Activated CD8-positive, alpha-beta memory T cell treated with anti-CD3 and anti-CD28 coated beads for 48 hours (primary cell): Measurements from ENCODE around the gene AQP5.
"Not testable (repeated sequence)": the region's sequence is repeated elsewhere in the genome, so short reads cannot be mapped to it uniquely, and the experiment has no call there.

Experiments used
- DNase-seq, 3 experiments: peaks; one replicate each; pipeline ENCODE4 v3.0.0-alpha.2; 2020; ENCODE audit warnings: low read depth in 2 of 3, low spot score in 2 of 3

Gene AQP5

DNA sequence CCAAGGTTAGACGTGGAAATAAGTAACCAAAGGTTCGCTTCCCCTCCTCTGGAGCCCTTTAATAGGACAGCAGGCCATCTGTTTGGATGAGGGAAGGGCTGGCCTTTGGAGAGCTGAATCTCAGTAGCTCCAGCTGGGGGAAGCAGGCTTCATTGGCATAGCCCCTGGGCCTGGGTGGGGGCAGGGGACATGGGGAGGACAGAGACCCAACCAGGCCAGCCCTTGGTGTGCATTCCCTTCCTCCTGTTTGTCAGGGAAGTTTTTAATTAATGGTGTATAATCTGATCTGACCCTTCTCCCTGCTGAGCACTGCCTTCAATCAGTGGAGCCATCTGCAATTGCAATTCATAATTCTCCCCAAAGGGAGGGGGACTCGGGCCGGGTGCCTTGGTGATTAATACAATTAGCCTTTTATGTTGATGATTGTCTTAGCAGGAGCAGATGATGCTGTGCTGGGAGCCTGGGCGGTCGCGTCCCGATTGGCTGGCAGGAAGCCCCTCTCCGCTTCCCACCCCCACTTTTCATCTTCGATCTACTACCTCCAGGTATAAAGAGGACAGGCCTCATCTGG, 17.4 kb downstream of the AQP5 start:
- DNase-seq = no peak

DNA sequence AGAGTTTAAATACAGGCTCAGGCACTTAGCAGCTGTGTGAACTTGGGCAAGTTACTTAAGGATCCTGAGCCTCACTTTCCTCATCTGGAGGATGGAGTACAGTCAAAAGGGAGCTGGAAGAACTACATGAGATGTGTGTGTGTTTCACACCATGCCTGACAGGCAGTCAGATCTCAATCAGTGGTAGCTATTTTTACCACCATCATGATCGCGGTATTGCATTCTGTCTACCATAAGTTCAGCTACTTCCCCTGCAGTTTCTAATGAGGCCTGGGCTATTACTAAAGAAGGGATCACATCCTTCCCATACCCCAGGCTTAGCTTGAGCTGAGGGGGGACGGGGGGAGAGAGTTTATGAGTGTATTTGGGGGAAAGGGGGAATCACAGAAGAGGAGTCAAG, 18.1 kb downstream of the AQP5 start:
- DNase-seq = no peak

DNA sequence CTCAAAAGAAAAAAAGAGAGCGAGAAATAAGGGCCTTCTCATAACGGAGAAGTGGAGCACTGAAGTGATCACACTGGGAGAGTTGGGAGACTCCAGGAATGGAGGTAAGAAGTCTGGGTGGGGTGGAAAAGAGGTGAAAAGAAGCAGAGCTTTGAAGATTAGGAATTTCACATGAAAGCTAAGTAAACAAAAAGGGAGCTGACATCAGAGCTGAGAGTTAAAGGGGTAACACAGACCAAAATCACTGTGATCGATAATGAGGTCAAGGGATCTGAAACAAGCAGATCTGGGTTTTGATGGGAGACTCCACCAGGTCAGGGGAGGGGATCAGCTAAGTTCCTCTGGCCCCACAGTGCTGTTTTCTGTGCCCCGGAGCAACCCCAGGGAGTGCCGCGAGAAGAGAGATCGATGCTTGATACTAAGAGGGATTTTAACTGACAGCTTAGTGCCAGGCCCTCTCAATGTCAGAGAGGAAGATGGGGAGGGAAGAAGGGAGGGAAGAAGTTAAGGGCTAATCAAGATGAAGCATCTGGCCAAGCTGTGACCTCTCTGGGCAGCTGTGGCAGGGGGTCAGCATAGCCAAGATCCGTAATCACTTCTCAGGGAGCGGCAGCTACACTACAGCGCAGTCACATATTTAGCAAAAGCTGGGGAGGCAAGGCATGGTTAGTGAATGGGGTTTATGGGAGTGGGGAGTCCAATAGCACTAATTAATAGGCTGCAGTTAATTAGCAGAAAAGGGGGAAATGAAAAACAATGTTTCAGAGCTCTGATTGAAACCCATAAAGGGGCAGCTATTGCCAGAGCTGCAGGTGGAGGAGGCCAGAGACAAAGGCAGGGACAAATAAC, 19.1 kb downstream of the AQP5 start:
- DNase-seq = no peak

DNA sequence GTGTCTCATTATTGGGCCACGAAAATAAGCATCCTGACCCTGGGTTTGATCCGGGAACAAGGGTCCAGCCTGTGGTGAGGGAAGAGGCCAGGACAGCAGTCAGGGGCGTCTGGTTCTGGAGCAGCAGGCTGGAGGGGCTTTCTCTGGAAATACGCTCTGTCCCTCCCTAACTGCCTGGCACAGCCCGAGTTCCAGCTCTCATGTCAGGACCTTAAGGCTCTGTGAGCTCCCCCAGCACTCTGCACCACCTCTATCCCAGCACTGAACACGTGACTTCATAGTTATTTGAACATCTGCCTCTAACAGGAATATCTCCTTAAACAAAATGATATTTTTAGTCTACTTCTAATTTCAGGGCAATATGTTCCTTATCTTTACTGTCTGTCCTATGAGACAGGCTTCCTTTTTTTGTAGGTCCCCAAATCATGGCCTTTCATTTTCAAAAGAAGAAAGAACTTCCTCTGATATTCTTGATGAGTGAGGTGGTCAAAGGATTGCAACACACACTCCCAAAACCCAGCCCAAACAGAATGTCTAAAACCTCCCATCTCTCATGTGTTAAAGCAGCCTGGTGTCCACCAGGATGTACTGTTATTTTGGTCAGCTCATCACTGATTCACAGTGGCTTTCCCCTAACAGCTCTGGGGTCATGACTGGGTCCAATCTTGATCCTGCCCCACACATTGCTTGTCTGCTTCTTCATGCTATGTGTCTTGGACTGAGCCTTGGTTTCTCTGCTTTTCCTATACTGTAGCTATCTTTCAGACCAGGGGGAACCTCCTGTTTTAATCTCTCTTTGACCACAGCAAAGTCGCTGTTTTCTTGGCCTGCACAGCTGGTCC, 20.8 kb downstream of the AQP5 start:
- no peak for DNase-seq

DNA sequence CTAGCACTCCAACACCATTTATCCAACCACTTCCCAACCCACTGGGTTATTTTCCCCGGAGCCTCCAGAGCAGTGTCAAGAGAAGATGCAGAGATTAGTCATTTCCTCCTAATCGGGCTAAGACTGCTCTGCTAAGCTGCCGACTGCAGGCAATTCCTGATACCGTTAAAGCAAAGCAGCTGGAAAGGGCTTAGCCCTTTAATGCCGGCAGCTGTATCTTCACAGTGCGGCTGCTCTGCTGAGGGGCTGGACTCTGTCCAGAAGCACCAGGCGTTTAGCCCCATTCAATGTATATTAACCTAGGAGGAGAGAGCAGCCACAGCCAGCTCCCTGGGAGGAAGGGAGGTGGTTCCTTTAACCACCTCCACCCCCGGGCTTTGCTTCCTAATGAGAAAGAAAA, 22.2 kb downstream of the AQP5 start:
- no peak for DNase-seq

DNA sequence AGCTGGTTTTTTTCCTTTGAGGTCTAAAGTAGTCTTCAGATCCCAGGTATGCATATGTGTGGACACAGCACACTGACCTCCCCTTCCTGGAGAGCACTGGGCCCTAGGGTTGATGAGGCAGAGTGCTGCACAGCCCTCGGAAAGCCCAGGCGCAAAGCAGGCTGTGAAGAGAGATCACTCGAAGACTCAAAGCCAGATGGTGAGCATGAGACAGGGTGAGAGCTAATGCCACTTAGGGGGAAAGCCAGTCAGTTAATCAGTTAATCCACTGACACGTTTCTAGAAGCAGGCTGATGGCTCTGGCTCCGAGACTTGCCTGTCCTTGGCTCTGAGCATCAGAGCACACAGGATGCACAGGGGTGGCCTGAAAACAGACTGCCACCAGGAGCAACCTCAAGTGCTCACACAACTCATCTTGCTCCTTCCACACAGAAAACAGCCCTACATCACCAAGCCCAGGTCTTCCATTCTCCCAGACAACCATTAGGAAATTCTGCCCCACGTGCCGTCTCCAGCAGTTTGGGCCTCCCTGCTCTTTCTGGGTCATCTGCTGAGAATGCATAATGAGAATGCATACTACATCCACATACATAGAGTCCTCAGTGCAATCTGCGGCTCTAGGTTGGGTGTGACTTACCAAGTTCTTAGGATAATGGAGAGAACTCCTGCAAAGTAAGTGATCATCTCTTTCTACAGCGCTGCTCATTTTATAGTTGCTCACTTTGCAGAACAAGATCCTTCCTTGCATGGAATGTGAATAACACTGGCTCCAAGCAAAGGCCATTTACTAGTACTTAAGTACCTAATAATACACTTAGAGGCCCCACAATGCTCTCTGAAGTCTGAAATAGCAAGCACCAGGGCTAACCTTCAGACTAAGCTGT, 23.0 kb downstream of the AQP5 start:
- DNase-seq = no peak

DNA sequence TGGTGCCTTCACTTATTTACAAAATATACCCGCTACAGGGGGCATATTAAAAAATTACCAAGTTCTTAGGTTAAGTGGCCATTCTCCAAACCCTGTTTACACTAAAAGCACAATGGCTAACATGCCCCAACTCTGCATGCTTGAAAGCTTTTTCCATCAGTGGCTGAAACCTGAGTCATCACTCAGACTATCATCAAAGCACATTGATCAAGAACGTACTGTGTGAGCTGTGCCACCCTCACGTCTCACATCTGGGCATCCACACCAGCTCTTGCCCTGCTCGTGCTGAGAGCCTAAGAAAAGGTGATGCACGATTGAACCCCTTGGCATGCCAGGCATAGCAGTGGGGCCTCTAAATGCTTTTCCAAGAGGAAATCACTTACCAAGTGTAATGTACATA, 24.3 kb downstream of the AQP5 start:
- DNase-seq = no peak

DNA sequence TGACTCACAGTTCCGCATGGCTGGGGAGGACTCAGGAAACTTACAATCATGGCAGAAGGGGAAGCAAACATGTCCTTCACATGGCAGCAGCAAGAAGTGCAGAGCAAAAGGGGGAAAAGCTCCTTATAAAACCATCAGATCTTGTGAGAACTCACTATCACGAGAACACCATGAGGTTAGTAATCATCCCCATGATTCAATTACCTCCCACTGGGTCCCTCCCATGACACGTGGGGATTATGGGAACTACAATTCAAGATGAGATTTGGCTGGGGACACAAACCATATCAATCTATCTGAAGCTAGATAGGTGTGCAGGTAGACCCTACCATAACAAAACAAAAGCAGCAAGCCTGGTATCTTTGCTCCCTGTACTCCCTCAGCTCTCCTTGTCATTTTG, 24.8 kb downstream of the AQP5 start:
- DNase-seq = not testable (repeated sequence)

DNA sequence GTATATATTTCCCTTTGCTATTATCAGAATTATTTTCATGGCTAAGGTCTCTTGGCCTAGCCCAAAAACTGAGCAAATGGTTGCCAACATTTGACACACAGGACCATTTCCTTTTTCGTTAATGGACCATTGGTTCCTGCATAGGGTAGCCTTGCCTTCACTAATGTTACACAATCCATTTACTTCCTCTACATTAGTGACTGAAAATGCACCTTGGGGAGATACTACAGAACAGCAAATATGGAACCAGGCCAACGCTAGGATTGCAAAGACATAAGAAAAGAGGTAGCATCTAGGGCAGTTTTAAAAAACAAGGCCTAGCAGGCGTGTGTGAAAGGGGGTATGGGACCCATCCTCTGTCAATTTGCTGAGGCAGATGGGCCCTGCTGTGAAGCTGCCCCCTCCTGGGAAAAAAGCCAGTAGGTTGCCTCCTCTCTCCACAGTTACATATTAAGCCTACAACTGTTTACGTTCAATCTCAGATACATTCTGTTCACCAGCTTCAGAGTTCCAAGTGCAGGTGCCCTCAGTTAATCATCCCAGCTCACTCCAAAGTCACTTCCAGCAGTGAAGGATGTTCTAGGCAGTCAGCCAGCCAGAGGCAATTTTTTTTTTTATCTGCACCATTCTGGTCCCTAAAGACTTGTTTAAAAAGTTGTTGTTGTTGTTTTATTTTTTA, 26.1 kb downstream of the AQP5 start:
- DNase-seq = no peak

DNA sequence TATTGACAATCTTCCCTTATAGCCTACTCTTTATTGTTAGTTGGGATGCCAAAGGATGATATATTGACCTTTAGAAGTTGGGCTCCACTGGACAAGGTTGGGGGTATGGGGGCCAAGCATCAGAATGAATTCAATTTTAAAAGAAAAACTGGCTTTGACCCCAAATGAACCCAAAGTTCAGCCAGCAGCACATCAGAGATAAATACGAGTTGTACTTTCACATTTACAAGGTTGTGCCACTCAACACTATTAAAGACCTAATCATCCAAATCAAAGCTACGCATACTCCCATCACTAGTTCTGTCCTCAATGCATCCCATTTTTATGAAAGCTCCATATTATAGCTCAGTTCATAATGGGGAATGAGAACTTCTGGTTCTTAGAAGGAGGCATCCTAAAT, 27.7 kb downstream of the AQP5 start:
- DNase-seq = not testable (repeated sequence)

DNA sequence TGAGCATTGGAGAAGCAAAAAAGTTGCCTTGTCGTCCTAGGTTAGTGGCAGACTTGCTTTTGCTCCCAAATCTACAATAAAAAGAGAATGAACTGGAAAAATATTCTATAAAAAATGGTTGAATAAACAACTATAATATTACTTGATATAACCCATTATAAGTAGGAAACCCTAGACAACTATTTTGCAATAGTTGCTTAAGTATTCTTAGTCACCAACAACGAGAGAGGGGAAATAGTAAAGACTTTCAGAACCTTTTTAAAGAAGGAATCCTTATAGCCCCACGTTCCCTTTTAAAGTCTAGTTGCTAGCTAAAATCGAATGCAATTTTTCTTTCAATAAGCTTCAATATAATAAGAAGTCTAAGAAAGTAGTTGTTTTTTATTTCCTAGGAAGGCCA, 28.6 kb downstream of the AQP5 start:
- no peak for DNase-seq

DNA sequence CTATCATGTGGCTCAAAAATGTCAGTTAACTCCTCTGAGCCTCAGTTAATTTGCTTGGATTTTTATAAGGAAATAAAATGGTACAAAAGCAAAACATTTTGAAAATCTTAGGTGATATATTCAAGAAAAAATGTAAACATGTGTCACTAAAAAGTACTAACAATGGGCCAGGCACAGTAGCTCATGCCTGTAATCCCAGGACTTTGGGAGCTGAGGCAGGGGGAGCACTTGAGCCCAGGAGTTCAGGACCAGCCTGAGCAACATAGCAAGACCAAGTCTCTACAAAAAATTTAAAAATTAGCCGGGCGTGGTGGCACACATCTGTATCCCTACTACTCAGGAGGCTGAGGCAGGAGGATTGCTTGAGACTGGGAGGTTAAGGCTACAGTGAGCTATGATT, 36.8 kb downstream of the AQP5 start:
- DNase-seq = no peak

DNA sequence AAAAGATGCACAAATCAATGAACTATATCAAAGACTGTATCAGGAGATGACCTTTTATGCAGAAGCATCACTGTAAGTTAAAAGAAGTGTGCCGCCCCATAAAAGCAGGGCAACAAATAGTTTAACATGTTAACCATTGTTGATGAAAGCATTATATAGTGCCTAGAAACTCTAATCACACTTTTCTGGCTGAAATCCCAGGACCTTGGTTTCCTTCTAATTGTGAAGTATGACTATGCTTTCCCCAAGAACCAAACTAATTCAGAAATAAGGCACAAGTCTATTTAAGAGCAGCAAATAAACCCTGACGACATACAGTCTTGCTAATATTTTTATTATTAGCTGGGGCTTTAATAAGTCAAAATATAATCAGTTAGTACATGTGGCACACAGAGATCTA, 41.9 kb downstream of the AQP5 start:
- DNase-seq = no peak

DNA sequence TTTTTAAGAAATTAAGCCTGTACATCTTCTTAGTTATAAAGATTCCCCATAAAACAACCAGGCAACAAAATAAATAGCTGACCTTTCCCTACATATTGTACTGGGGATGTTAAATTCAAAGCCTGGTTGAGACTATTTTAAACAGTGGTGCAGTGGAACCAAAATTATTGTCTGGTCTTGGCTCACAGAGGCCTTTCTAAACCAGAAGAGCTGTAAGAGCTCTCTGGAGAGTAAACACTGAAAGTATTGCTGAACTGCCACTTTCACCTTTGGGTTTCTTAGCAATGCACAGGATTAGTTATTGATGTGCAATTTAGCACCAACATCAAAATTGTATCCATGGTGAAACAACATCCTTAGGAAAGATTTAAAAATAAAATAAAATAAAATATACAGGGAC, 43.0 kb downstream of the AQP5 start:
- DNase-seq = no peak

DNA sequence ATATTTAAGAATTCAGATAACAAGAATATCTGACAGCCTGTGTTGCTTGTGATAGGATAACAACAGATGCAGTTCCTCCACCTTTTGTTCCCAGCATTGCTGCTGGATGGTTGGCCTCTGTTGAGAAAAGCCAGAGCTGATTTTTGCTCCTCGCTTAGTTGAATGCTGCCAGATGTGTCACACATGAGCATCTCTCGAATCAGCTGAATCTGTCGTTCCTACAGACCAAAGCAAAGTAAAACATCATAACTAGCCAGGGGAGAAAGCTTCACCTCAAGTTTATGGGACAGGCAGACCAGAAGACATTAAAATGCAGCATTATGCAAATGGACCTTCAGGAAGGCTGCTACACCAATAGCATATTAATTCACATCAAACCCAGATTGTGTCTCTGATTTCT, 43.5 kb downstream of the AQP5 start:
- DNase-seq = no peak

DNA sequence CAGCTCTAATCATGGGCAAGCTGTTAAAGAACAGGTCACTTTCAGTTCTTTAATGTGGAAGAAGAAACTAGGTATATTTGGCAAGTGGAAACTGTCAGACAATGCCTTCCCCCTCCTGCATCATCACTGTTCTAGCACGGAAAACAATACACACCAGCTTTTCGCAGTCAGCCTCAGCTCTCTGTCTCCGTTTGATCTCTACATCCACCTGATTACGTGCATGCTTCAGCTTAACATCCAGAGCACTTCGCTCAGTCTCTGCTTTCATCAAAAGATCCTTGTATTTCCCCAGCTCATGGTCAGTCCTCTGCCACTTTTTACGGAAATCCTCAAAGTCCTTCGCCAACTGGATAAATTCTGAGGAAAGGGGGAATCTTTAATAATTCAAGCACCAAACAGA, 44.6 kb downstream of the AQP5 start:
- DNase-seq = no peak

DNA sequence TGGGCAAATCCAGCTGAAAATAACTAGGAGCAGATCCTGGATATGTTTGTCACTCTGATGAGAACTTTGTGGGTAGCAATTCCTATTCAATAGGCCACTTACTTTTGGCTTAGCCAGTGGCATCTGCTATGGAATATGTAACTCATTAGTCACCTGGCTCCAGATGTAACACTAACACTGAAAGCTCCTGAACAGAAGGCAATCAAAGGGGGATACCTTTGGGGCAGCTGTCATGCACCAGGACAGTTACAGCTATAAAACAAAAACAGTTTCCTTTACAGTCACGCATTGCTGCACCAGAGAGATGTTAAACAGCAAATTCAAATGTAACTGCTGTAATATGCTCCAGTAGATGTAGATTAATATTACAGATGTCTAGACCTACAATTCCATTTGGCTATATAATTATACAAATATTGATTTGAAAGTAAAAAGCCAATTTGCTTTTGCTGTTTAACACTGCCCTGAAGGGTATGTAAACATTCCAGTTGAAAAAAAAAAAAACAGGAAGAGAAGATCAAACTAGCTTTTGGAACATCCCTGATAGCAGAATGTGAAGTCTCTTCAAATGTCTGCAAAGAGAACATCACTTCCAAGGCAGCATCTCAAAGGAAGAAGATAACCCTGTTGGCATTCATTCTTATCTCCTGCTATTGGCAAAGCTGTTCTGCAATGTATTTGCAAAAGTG, 45.2 kb downstream of the AQP5 start:
- no peak for DNase-seq

DNA sequence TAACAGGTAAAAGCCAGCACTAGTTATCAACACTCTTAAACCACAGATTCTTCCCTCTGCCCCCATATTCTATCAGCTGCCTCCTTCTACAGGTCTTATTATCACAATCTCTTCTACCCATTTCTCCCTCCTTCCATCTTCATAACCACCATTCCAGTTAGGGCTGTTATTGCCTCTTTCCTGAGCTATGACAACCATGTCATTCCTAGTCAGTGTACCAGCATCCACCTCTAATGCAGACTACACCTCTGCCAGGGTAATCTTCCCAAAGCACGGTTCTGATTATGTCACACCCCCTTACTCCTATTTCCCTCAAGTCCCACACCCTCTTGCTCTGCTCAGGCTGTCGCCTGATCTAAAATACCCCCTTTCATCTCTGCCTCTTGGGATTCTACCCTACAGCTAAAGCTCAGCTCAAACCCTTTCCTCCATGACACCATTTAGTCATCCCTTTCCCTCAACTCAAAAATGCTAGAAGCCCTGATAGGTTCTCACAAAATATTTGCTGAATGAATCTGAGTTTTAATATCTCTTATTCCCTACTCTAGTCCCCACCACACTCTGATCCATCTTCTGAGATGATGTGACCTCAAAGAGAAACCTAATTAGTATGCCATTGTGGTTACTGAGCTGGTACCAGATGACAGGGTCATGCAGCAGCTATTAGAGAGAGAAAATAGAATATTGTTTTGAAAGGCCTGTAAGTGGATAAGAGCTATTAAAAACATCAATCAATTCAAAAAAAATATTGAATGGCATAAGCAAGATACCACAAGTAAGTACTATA, 51.9 kb downstream of the AQP5 start:
- no peak for DNase-seq

DNA sequence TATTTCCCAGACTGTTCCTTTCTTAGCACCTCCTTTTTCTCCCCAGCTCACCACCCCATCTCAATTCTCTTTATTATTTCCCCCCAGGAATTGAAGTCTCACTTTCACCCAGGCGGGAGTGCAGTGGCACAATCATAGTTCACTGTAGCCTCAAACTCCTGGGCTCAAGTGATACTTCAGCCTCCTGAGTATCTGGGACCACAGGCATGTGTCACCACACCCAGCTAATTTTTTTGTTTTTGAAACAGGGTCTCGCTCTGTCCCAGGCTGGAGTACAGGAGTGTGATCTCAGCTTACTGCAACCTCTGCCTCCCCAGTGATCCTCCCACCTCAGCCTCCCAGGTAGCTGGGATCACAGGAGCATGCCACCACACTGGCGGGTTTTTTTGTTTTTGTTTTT, 52.7 kb downstream of the AQP5 start:
- no peak for DNase-seq
